SK-N-SH (cell line): ENCODE results near the gene PLCH1.

ENCODE experiments used
- NRF1 ChIP-seq: IDR thresholded peaks from 2 replicates; pipeline ENCODE4 v1.6.1; 2012; ENCODE audit warnings: low read depth, mild to moderate bottlenecking, low read length
- TF ChIP-seq, protein P1 (sequence below): fragments of 150-350 bp; IDR thresholded peaks from 2 replicates; pipeline ENCODE4 v1.6.1; 2016; ENCODE audit warnings: mild to moderate bottlenecking, low read depth, low read length

DNA sequence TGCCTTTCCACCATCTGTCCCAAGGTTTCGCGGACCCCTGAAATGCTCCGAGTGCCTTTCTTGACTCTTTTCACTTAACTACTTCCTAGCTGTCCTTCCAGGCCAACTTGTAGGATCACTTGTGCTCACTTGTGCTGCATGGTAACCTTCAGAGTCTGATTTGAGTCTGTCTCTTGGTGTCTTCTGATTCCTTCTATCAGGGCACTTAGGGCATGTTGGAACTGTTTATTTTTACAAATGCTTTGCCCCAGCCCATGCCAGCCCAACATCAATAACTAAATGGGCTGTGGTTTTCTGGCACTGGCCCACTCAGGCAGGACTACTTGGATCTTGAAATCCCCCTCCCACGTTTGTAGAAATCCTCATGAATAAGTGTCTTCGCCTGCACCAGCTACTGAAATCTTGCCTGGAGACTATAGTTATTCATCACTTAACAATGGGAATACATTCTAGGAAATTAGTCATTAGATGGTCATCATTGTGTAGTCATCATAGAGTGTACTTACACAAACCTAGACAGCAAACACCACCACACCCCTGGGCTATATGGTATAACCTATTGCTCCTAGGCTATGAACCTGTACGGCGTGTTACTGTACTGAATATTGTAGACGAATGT, 328.3 kb downstream of the PLCH1 start:
- TF ChIP-seq, protein P1, sequence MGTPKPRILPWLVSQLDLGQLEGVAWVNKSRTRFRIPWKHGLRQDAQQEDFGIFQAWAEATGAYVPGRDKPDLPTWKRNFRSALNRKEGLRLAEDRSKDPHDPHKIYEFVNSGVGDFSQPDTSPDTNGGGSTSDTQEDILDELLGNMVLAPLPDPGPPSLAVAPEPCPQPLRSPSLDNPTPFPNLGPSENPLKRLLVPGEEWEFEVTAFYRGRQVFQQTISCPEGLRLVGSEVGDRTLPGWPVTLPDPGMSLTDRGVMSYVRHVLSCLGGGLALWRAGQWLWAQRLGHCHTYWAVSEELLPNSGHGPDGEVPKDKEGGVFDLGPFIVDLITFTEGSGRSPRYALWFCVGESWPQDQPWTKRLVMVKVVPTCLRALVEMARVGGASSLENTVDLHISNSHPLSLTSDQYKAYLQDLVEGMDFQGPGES = no peak
- TF ChIP-seq NRF1 = no peak
